ENCODE results near the gene C12orf42.

The C12orf42 gene

GRCh38 chr12:103268831-103269514 is 226.8 kb downstream of the C12orf42 start:
- DNase-seq (ENCODE audit: low read depth), result no peak

GRCh38 chr12:103257763-103258162 is 238.0 kb downstream of the C12orf42 start:
- DNase-seq (ENCODE audit: low read depth), result no peak

Data from amniotic epithelial cell (primary cell).